Limb (tissue), 2 donors: ENCODE measurements around the gene DENND1A.

Source experiments
- DNase-seq, 2 donors: peaks; one replicate each; pipeline ENCODE4 v3.0.0-alpha.2; 2016; ENCODE audit errors: extremely low spot score in 2 of 2

DENND1A gene

DNA sequence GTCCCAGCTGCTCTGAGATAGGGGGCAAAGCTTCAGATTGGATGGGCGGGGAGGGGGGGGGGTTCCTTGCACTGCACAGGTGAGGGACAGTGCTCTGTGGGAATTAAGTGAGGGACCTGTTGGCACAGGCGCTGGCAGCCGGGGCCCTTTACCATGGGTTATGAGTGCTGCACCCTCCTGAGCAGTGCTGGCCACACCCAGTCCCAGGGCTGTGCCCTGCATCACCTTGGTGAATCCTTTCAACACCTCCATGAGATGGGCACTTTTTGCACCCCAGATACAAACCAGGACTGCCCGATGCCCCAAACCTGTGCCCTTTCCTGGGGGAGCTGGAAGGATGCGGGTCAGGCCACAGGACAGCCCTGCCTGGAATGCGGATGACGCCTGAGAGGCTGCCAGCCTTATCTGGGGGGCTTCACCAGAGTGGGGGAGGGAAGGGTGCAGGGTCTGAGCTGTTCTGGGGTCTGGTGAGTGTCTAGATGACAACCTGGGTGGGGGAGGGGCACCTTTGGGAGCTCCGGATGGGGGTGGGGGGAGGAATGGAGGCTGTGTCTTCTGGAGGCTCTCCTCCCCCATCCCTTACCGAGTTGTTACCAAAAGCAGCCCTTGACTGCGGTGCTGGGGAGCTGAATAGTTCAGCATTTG lies 568.7 kb downstream of the DENND1A start:
- DNase-seq, result no peak

DNA sequence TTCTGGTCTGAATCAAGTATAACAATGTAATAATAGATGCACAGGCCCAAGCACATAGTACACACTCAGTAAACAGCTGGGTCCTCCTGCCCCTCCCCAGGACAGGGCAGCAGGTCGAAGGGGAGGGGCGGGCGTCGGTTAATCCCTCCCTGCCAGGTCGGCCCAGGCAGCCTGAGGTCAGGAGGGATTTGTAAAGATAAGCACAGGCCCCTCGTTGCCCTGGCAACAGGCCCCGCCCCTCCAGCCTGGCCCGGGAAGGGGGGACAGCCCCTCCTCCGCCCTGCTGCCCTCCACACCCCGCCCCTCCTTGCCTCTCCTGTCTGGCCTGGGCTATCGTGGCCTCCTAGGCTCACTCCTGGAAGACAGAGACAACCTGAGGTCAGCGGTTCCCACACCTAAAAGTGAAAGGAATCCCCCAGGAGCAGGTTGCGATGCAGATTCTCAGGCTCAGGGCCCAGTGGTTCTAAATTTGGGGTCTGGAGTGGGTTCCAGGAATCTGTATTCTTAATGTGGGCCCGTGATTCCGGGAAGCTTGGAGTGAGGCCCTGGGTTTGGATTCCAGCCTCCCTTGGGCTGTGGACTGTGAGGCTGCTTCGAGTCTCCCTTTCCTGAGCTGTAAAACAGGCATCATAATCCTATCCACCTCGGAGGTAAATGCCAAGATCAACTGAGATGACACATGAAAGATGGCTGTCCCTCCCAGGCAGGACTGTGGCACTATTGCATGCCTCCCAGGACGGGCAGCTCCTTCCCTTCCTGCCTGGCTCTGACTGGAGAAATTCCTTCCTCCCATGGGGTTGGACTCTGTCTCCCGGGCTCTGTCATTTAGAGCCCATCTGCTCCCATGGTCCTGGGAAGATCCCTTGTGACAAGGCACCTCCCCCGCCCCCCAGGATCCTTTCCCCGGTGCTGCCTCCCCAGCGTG lies 569.5 kb downstream of the DENND1A start:
- DNase-seq, result peak in 1 of 2 donors; percentile 80

DNA sequence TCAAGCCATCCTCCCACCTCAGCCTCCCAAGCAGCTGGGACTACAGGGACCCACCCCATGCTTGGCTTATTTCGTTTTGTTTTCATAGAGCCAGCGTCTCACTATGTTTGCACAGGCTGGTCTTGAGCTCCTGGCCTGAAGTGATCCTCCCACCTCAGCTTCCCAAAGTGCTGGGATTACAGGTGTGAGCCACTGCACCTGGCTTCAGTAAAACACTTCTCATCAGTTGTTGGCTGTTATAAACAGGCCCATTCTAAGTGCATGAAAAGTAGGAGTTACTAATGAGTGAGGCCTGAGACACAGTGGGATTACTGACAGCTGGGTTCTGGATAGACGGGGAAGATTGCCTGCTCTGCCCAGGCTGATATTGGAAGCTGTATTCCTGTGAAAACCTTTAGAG lies 570.4 kb downstream of the DENND1A start:
- no peak for DNase-seq

DNA sequence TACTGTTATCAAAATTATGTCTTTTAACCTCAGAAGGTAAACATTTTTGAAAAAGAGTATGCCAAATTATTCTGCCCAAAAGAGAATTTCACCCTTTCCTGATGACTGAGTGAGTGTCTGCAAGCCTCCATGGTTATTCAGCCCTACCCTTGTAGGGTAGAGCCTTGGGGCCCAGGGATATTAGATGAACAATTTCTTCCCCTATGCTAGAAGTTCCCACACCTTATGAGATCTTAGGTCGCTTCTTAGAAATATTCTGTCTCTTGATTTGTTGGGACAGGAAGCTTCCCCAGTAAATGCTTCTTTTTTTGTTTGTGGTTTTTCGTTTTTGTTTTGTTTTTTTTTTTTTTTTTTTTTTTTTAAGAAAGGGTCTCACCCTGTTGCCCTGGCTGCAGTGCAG lies 570.8 kb downstream of the DENND1A start:
- no peak for DNase-seq

DNA sequence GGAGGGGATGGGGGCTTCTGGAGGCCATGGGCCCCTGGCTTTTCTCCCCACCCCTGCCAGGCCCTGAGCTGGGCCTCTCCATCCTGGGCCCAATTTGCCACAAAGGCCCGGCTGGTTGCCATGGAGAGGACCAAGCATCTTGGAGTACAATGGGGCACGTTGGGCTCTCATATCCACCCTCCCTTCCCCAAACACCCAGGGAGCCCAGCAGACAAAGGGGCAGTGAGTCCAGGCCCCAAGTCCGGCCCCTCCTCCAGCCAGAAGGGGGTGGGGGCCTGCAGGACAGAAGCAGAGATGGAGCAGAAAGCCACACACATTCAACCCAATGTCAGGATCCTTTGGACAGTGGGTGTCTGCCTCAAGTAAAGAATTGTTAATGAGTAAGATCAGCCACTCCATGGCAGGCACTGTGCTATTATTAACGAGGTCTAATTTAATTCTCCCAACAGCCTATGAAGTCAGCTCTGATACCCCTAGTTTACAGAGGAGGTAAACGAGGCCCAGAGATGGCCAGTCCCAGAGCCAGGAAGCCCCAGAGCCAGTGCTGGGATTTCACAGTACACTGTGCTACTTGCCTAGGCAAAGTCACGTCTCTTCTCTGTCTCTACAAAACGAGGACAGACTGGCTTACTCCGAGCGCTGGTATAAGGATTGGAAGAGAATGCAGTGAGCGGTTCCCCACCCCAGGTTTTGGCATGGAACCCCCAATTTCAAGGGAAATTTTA lies 571.6 kb downstream of the DENND1A start:
- no peak for DNase-seq

DNA sequence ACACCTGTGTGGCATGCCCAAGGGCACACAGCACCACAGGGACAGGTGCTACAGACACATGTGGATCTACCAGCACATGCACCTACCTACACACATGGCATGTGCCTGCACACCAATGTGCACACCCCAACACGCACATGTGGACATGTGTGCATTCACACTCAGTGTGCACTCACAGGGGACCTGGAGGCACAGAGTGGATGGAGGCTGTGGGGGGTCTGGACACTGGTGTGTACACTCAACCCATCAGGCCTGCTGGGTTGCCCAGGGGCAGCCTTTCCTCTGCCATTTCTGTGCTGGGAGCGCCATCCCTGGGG lies 572.2 kb downstream of the DENND1A start:
- DNase-seq, result no peak

DNA sequence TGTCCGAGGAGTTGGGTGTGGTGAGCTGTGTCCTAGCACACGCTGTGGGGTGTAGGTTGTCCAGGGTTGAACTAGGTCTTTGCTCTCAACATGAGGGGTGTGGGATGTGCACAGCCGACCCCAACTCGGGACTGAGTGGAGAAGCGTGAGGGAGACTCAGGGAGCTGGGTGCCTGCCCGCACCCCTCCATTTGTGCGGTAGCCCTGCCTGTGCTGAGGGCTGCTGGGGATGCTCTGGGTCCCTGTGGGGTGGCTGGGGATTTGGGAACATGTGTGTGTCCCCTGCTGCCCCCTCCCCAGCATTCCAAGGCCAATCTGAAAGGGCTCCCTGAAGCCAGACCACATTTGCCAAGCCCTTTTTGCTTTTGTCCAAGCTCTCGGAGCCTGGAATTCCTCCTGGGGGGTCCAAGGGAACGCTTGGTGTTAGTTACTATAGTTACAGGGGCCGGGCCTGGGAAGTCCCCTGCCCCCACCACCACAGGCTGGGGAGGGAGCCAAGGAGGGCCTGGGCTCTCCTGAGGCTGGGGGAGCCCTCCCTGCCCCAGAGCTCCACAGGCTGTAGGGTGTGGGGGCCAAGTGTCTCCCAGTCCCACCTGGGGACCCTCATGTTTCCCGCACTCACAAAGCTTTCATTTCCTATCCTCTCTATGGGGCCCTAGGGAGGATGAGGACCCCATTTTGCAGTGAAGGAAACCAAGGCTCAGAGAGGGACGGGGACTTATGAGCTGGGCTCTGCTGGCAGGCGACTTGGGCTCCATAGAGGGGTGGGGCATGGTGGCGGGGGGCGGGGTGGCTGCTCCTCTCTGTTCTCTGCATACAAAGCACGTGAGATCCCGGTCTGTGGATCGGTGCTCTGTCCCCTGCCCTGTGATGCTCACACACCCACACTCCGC lies 572.8 kb downstream of the DENND1A start:
- DNase-seq, result no peak

DNA sequence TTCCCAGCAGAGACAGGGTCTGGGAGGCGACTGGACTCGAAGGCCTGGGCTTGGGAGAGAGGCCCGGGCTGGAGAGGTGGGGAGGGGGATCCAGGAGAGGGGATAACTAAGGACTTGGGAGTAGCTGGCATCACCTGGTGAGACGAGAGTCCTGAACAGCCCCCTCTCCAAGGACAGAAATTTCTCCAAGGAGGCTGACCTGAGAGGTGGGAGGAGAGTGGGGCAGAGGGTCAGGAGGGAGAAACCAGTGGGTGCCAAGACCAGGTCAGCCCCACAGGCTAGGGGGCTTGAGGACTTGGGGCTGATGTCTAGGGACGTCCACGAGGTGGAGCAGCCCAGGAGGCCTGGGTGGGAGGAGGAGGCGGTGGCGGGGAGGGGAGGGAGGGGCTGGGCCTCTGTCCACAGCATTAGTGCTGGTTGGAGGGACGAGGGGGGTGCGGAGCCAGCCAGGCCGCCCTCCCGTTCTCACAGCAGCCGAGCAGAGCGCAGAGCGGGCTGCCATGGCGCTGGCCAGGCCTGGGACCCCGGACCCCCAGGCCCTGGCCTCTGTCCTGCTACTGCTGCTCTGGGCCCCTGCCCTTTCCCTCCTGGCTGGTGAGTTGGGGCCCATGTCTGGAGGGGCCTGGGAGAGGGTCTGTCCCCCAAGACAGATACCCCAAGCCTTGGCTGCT lies 574.0 kb downstream of the DENND1A start, which contains the start of gene CRB2:
CRB2 (plus strand) TSS at position 437 of the 671 bp plus-strand sequence; CDS start at position 501, 64 bp downstream.
- DNase-seq, result no peak

DNA sequence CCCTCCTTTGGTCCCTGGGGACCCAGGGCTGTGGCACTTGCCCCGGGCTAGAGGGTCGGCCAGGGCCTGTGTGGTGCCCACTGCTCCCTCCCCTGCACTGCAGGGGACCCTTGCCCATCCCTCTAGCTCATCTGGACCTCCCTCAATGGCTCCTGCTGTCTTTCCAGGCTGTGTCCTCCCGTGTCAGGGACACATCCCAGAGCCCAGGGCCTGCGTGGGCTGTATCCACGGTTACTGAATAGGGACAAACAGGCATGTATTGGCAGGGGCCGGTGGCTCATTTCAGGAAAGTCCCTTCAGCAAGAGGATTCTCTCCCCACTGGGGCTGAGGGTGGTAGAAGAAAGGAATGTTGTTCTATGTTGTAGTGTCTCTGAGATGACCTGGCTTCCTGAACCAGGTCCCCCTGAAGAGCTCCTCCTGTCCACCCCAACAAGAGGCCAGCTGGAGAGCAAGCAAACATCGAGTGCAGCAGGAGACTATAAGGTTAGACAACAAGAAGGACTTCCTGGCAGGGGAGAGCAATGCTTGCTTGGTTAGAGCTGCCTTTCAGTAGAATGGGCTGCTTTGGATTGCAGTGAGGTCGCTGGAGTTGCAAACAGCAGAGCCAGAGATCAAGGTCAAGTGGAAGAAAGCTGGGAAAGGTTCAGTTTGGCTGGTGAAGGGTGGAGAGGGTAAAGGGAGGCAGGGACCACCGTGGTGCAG lies 575.0 kb downstream of the DENND1A start:
- no peak for DNase-seq

DNA sequence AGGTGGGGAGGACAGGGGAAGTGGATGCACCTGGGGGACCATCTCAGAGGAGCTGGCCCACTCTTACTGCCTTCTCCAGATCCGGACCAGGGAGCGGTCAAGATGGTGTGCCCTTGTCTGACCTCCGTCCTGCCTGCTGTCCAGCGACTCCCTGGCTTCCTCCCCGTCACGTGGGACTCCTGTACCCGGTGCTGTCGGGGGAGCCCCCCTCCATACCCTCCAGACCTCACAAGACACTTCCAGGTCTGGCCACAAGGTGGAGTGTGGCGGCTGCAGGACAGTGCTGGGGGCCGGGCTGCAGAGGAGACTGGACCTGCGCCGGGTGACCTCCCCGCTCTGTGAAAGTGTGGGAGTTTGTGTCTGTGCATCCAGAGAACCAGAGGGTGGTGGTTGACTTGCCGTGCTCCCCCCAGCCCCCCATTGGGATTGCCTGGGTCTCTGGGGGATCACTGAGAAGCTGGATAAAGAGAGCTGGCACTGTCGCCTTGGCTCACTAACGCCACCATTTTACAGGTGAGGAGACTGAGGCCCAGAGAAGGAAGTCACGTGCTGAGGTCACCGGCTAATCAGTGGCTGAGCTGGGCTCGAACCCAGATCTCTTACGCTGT lies 575.8 kb downstream of the DENND1A start:
- peak in 1 of 2 donors; percentile 85 for DNase-seq

DNA sequence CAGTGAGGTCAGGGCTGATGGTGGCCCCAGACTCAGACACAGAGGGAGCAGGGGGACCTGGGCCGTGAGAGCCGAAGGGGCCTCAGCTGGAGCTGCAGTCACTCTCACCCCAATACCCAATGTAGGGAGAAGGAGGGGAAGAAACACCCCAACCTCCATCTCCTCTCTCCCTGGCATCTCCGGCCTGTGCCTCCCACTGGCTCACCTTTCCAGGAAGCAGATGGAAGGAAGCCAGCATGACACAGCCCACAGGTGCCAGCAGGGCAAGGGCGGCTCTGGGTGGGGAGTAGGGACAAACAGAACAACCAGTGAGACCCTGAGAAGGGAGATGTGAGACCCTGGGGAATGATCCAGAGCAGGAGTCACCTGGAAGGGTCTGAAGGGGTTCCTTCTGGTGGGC lies 576.9 kb downstream of the DENND1A start:
- peak in 1 of 2 donors; percentile 32 for DNase-seq

DNA sequence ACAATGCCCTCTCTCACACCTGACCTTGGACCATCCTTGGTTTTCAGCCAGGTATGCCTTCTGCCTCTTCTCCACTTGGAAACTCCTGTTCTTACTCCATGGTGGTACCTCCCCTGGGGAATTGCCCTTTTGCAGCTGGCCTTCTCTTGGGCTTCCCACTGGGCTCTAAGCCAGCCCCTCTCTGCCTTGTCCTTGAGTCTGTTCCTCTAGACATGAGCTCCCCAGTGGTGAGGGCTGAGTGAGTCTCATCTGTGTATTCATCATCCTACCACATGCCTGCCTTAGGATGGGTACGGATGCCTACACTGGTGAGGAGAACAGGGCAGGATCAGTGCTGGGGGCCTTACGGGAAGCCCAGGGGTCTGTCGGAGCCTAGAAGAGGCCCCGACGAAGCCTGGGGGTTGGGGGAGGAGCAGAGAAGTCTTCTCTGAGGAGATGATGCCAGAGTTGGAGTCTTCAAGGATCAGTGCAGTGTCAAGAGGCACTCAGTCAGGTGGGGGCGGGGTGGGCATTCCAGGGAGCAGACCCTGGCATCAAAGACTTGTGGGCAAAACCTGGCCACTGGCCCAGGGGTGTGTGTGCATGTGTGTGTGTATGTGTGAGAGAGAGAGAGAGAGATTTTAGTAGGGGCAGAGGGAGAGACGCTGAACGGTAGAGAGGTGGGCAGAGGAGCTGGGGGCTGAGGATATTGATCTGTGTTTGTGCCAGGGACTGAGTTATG lies 579.2 kb downstream of the DENND1A start:
- peak in 1 of 2 donors; percentile 38 for DNase-seq

DNA sequence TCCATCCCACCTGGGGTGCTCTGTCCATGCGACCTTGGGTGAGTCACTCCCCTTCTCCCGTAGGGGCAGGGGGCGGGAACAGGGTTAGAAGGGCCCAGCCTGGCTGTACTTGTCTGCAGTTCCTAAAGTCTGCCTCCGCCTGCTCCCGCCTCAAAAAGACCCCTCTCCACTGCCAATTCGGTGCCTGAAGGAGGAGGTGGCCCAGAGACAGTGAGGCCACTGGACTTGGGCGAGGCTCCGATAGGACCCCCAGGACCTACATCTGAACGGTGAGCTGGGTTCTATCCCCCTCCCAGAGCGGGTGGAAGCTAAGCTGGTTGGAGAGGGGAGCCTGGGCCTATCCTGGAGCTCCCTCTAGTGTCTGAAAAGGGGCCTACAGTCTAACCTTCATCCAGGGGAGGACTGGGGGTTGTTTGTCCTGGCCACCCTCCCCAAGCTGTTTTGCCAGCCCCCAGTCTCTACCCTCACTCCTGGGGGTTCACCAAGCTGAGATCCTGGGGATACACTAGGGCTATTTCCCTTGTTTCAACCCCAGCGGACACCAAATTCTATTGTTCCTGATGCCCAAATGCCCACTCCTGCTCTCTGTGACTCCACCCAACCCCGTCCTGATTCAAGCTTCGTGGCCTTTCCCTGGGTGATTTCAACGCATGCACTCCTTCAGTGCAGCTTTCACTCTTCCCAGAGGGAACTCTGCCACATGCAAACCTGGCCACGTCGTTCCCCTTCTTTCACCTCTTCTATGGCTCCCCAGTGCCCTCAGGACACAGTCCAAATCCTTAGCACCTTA lies 580.0 kb downstream of the DENND1A start:
- DNase-seq, result peak; percentile 77 to 83

DNA sequence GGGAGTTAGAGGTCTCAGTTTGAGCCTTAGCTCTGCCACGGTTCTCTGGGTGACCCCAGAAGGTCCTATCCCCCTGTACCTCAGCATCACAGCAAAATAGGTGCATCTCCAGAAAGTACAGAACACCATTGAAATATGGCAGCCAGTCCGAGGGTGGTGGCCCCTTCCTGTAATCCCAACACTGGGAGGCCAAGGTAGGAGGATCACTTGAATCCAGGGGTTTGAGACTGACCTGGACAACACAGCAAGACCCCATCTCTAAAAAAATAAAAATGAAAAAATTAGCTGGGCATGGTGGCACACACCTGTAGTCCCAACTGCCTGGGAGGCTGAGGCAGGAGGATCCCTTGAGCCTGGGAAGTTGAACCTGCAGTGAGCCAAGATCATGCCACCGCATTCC lies 580.9 kb downstream of the DENND1A start:
- no peak for DNase-seq

DNA sequence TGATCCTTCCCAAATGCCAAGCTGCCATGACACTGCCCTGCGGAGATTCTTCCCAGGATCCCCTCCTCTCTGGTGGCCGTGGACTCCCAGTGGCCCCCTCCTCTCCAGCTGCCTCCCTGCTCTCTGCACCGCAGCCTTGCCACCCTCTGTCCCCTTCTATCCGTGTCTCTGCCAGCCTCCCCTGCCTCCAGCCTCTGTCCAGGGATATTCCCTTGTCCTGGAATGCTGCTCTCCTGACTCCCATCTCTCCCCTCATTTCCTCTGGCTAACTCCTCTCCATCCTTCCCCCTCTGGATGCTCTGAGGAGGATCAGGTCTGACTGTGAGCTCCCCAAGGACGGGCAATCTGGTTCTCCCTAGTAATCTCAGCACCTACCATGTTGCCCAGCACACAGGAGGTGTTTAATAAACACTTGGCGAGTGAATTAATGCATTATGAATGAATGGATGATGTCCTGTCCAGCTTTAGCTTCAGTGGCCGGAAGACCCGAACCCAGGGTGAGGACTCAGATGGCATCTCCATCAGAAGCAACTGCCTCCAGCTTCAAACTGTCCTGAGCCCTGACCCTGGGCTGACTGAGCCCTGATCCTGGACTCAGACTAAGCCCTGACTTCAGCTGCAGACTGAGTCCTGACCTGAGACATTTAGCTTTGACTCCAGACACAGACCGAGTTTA lies 581.5 kb downstream of the DENND1A start:
- DNase-seq, result peak in 1 of 2 donors; percentile 32

DNA sequence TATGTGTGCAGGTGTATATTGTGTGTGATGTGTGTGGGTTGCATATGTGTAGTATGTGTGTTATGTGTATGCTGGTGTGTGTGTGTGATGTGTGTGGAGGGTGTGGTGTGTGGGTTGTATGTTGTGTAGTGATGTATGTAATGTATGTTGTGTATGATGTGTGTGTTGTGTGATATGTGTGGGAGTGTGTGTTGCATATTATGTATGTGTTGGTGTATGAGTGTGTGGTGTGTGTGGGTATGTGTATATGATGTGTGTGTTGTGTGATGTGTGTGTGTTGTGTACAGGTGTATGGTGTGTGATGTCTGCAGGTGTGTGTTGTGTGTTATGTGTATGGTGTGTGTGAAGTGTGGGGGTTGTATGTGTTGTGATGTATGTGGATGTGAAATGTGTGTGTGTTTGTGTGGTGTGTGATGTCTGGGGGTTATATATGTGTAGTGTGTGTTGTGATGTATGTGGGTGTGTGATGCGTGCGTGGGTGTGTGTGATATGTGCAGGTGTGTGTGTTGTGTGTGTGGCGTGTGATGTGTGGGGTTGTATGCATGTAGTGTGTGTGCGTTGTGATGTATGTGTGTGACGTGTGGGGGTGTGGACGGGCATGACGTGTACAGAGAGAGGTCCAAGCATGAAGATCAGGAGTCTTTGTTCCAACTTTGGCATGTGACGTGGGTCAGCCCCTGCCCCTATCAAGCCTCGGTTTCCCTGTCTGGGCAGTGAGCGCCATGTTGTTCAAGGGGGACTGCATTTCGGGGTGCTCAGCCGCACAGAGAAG lies 582.5 kb downstream of the DENND1A start:
- DNase-seq, result peak in 1 of 2 donors; percentile 27

DNA sequence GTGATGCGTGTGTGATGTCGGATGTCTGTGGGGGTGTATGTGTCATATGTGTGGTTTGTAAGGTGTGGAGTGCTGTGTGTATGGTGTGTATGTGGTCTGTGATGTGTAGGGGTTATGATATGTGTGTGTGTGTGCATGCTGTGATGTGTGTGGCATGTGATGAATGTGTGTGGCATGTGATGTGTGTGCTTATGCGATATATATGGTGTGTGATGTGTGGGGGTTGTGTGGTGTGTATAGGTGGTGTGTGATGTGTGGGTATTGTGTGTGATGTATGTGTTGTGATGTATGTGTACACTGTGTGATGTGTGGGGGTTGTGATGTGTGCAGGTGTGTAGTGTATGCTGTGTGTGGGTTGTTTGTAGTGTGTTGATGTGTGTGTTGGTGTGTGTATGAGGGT lies 583.1 kb downstream of the DENND1A start:
- DNase-seq, result no peak
